Panc1 (cell line): ENCODE results near the gene KLK4. TPM values are rescaled to one million over a fixed set of nuclear protein-coding genes. Genes with fewer than 3 reads are reported as not detected.

ENCODE experiments used
- ATAC-seq: fragments of 200-7000 bp; cut with Tn5 transposase; 2 replicates; pipeline ENCODE4 v1.9.1; 2020; ENCODE audit warnings: mild to moderate bottlenecking, moderate library complexity
- BruUV-seq: library from RNA; stranded (reverse); fragments of 400-500 nt; replicated peaks from 2 replicates; lab custom pipeline; 2021; lab: Mats Ljungman, UMichigan
- CTCF ChIA-PET: fragments of 300-600 bp; sonication (Branson Sonifier 250); formaldehyde crosslinking; loops from one replicate; lab custom pipeline; 2022; ENCODE audit warnings: antibody characterized with exemption; lab: Charles Lee
- POLR2A ChIA-PET: fragments of 300-600 bp; sonication (Branson Sonifier 250); formaldehyde crosslinking; loops from one replicate; lab custom pipeline; 2022; ENCODE audit warnings: antibody characterized with exemption; lab: Charles Lee
- DNase-seq: peaks from one replicate; pipeline ENCODE4 v3.0.0-alpha.2; 2010; ENCODE audit warnings: low read depth, low spot score
- H3K27ac ChIP-seq: 2 replicates; pipeline ENCODE4 v1.5.1; 2011; ENCODE audit warnings: mild to moderate bottlenecking, low read length, inconsistent platforms
- H3K27me3 ChIP-seq: fragments of 200-500 bp; sonication (Bioruptor generic); 2 replicates; pipeline ENCODE4 v1.6.0; 2014; ENCODE audit warnings: low read length, inconsistent platforms; ENCODE audit not compliant: control insufficient read depth, insufficient read depth
- H3K36me3 ChIP-seq: fragments of 200-500 bp; sonication (Bioruptor generic); 2 replicates; pipeline ENCODE4 v1.5.1; 2014; ENCODE audit warnings: inconsistent platforms, mild to moderate bottlenecking, low read length, moderate library complexity; ENCODE audit not compliant: control insufficient read depth, insufficient read depth
- H3K4me1 ChIP-seq: 2 replicates; pipeline ENCODE4 v1.5.1; 2011; ENCODE audit warnings: inconsistent platforms, mild to moderate bottlenecking, low read length, moderate library complexity; ENCODE audit not compliant: control insufficient read depth, insufficient read depth
- H3K4me3 ChIP-seq, 2 experiments: 2 replicates each; pipeline ENCODE4 v1.5.1; 2011 to 2012; ENCODE audit warnings: low read depth in 2 of 2, low read length in 2 of 2, mild to moderate bottlenecking in 2 of 2, inconsistent platforms in 1 of 2, moderate library complexity in 1 of 2
- H3K9me3 ChIP-seq: fragments of 200-500 bp; sonication (Bioruptor generic); 2 replicates; pipeline ENCODE4 v1.5.1; 2014; ENCODE audit warnings: low read depth, mild to moderate bottlenecking, inconsistent platforms, low read length, moderate library complexity; ENCODE audit not compliant: control insufficient read depth, insufficient read depth
- POLR2AphosphoS5 ChIP-seq: IDR thresholded peaks from 2 replicates; pipeline ENCODE4 v1.6.1; 2012; ENCODE audit warnings: mild to moderate bottlenecking, low read depth, low read length, moderate library complexity
- SIN3A ChIP-seq: IDR thresholded peaks from 2 replicates; pipeline ENCODE4 v1.6.1; 2012; ENCODE audit warnings: low read depth, mild to moderate bottlenecking, low read length, moderate library complexity, borderline replicate concordance; ENCODE audit not compliant: insufficient read depth
- TCF7L2 ChIP-seq: IDR thresholded peaks from 2 replicates; pipeline ENCODE4 v1.6.1; 2011; ENCODE audit warnings: mild to moderate bottlenecking, low read depth, low read length, inconsistent platforms
- in situ Hi-C: cut with HindIII; loops from 2 replicates; pipeline ENCODE4 v1.10.0; 2016; ENCODE audit warnings: low sequenced_read_pairs, low pct_unique_long_range_greater_than_20kb
- intact Hi-C: fragments of 100-400 bp; cut with micrococcal nuclease; formaldehyde crosslinking; loops from one replicate; pipeline ENCODE4 v1.10.0; 2022; ENCODE audit not compliant: unreplicated experiment
- total RNA-seq: library from RNA; stranded (reverse); gene quantifications from one replicate; pipeline ENCODE4 v1.2.1, GENCODE V29; 2021; ENCODE audit not compliant: unreplicated experiment
- TF ChIP-seq, protein P1 (sequence below): fragments of 450-650 bp; IDR thresholded peaks from 2 replicates; pipeline ENCODE4 v1.5.1; 2017; ENCODE audit warnings: mild to moderate bottlenecking
- TF ChIP-seq, protein P2 (sequence below), 2 experiments: IDR thresholded peaks; 2 replicates each; pipeline ENCODE4 v1.6.1; 2011 to 2012; ENCODE audit warnings: low read depth in 2 of 2, control low read depth in 1 of 2, low read length in 1 of 2, mild to moderate bottlenecking in 1 of 2, moderate library complexity in 1 of 2; ENCODE audit not compliant: insufficient read depth in 1 of 2

KLK4 gene
- total RNA-seq, 1 experiment from 2014 or later, result not detected

DNA sequence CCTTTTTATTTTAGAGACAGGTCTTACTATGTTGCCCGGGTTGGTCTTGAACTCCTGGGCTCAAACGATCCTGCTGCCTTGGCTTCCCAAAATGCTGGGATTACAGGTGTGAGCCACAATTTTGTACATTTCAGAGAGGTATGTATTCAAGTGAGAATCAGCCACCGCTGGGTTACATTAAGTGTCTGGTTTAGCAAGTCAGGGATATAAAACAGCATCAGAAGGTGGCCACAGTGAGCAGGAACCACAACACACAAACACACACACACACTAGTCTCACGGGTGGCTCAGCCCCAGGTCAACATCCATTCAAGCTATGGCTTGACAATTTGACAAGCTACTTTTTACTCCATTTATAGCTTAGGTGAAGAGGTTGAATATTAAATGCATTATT lies 21.5 kb upstream of the KLK4 start:
- ATAC-seq (no peak), DNase-seq (no peak)
- no peaks in the 10 kb centered on the region for H3K9me3 ChIP-seq
- in situ Hi-C loops (no loop called here), intact Hi-C loops (no loop called here)
- no peaks in the 10 kb centered on the region; the same call in 1 of the 2 replicates for H3K4me1 ChIP-seq
- TF ChIP-seq, protein P1, sequence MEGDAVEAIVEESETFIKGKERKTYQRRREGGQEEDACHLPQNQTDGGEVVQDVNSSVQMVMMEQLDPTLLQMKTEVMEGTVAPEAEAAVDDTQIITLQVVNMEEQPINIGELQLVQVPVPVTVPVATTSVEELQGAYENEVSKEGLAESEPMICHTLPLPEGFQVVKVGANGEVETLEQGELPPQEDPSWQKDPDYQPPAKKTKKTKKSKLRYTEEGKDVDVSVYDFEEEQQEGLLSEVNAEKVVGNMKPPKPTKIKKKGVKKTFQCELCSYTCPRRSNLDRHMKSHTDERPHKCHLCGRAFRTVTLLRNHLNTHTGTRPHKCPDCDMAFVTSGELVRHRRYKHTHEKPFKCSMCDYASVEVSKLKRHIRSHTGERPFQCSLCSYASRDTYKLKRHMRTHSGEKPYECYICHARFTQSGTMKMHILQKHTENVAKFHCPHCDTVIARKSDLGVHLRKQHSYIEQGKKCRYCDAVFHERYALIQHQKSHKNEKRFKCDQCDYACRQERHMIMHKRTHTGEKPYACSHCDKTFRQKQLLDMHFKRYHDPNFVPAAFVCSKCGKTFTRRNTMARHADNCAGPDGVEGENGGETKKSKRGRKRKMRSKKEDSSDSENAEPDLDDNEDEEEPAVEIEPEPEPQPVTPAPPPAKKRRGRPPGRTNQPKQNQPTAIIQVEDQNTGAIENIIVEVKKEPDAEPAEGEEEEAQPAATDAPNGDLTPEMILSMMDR, result no peak
- no peaks in the 10 kb centered on the region for H3K36me3 ChIP-seq
- no peak overlapping the region for H3K4me3 ChIP-seq
- POLR2A ChIA-PET, result no interaction called here
- CTCF ChIA-PET, result interaction anchor here (0.7 kb wide), 2 partner anchors 11 to 151 kb away, joined by 3 to 4 read pairs; no protein-coding TSS in a partner anchor
- no TSS peak for BruUV-seq
- H3K27me3 ChIP-seq, result no peaks in the 10 kb centered on the region
- no peak overlapping the region for H3K27ac ChIP-seq

DNA sequence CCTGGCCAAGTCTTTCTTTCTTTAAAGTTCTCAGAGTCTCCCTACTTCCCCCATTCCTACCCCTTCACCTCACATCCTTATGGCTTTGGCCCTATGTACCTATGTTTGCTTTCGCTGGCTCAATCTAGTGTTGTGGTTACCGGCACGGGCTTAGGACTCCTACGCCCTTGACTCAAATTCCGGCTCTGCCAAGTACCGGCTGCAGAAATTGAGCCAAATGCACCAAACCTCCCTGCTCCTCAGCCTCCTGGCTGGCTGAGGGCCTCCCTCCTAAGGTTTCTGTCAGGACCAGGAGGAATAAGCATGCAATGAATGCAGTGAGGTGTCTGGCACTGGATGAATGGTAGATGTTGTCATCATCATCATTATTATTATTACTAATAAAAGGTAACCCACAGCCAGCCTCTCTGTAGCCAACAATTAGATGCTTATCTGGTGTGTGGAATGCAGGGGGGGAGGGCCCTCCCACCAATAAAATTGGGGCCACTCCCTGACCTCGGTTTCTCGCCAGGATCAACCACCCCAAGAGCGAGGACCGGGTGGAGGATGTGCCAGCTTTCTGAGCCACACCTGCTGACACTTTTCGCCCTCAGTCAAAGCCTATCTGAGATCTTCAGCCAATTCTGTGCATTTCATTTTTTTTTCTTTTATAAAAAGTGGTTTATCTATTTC lies 21.0 kb upstream of the KLK4 start:
- Histone ChIP-seq H3K4me1 (no peaks in the 10 kb centered on the region; the same call in 1 of the 2 replicates), H3K27ac (no peak overlapping the region), H3K4me3 (no peak overlapping the region)

More for the DNA sequence above, 21.0 kb upstream of the KLK4 start:
- H3K9me3 ChIP-seq, result no peaks in the 10 kb centered on the region
- no peaks in the 10 kb centered on the region for H3K27me3 ChIP-seq
- POLR2A ChIA-PET, result no interaction called here
- CTCF ChIA-PET, result interaction anchor here (0.7 kb wide), 2 partner anchors 10 to 151 kb away, joined by 3 to 4 read pairs; no protein-coding TSS in a partner anchor
- H3K36me3 ChIP-seq, result no peaks in the 10 kb centered on the region
- no TSS peak for BruUV-seq
- in situ Hi-C loops (no loop called here), intact Hi-C loops (no loop called here)
- ATAC-seq (no peak), DNase-seq (no peak)
- TF ChIP-seq SIN3A (no peak), TCF7L2 (no peak), POLR2AphosphoS5 (no peak)
- TF ChIP-seq, protein P2, sequence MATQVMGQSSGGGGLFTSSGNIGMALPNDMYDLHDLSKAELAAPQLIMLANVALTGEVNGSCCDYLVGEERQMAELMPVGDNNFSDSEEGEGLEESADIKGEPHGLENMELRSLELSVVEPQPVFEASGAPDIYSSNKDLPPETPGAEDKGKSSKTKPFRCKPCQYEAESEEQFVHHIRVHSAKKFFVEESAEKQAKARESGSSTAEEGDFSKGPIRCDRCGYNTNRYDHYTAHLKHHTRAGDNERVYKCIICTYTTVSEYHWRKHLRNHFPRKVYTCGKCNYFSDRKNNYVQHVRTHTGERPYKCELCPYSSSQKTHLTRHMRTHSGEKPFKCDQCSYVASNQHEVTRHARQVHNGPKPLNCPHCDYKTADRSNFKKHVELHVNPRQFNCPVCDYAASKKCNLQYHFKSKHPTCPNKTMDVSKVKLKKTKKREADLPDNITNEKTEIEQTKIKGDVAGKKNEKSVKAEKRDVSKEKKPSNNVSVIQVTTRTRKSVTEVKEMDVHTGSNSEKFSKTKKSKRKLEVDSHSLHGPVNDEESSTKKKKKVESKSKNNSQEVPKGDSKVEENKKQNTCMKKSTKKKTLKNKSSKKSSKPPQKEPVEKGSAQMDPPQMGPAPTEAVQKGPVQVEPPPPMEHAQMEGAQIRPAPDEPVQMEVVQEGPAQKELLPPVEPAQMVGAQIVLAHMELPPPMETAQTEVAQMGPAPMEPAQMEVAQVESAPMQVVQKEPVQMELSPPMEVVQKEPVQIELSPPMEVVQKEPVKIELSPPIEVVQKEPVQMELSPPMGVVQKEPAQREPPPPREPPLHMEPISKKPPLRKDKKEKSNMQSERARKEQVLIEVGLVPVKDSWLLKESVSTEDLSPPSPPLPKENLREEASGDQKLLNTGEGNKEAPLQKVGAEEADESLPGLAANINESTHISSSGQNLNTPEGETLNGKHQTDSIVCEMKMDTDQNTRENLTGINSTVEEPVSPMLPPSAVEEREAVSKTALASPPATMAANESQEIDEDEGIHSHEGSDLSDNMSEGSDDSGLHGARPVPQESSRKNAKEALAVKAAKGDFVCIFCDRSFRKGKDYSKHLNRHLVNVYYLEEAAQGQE (IDR thresholded peaks at IDR 0.05; ENCODE audit: insufficient read depth in 1 of 2, low read depth in 2 of 2, low read length in 1 of 2), result no peak
- TF ChIP-seq, protein P1, result no peak
